Ramos (cell line): ENCODE results near the gene ELOB.

Source experiments
- in situ Hi-C: fragments of 300-500 bp; cut with MboI; formaldehyde crosslinking; loops from one replicate; pipeline ENCODE4 v1.14.3; 2022; ENCODE audit warnings: low sequenced_read_pairs; ENCODE audit not compliant: unreplicated experiment

Gene ELOB

DNA sequence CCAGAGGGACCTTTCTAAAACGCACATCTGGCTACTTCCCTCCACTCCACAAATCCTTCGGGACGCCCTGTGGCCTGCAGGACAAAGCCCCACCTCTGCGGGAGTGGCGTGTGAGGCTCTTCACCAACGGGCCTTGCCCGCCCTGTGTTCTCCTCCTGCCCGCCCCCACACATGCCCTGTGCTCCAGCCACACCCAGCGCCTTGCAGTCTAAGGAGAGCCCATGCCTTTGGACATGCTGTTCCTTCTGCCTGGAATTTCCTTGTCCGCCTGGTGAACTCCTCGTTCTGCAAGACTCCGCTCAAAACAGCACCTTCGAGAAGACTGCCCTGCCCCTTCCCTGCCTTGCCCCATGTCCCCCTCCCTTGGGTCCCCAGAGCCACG, 7.4 kb downstream of the ELOB start:
- in situ Hi-C loops: no loop called here

DNA sequence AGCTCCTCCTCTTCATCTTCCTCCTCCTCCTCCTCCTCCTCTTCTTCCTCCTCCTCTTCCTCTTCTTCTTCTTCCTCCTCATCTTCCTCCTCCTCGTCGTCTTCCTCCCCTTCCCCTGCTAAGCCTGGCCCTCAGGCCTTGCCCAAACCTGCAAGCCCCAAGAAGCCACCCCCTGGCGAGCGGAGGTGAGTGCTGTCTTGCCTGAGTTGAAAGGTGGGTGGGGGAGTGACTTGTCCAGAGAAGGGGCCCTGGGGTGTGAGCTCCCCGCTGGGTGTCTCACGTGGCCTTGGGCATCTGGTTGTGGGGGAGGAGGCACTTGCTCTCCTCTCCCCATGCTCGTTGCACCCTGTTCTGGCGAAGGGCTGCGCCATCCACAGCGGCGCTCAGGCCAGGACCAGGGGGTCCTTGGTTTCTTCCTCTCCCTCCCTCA, 8.0 kb downstream of the ELOB start:
- in situ Hi-C loops: no loop called here

DNA sequence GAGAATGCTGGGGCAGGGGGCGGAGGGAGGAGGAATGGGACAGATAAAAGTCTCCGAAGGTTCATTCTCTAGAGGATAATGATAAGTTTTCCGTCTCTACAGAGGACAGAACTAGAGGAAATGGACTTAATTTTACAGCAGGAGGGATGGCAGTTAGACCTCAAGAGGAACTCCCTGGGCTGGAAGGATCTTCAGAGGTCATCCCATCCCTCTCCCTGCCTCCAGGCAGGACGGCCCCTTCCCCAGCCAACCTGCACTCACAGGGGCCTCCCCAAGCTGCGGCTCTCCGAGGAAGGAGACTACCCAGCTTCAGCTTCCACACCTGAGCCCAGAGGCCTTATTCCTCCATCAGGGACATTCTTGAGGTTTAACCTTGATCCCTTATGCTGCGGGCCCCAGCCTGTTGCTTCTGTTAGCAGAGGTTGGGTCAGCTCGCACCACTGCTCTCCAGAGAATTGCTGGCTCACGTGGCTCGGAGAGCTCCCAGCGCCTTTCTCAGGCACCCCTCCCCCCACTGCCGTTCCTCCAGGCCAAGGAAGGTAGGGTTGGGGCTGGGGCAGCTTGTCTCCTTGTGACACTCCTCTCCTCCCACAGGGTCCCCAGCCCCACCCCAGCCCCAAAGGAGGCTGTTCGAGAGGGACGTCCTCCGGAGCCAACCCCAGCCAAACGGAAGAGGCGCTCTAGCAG, 8.5 kb downstream of the ELOB start:
- in situ Hi-C loops: no loop called here

DNA sequence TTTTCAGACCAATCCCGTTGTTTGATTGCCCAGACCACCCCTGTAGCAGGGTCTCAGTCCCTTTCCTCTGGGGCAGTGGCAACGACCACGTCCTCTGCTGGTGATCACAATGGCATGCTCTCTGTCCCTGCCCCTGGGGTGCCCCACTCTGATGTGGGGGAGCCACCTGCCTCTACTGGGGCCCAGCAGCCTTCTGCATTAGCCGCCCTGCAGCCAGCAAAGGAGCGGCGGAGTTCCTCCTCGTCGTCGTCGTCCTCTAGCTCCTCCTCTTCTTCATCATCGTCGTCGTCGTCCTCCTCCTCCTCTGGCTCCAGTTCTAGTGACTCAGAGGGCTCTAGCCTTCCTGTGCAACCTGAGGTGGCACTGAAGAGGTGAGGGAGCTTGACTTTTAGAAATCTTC, 9.2 kb downstream of the ELOB start:
- in situ Hi-C loops: no loop called here

DNA sequence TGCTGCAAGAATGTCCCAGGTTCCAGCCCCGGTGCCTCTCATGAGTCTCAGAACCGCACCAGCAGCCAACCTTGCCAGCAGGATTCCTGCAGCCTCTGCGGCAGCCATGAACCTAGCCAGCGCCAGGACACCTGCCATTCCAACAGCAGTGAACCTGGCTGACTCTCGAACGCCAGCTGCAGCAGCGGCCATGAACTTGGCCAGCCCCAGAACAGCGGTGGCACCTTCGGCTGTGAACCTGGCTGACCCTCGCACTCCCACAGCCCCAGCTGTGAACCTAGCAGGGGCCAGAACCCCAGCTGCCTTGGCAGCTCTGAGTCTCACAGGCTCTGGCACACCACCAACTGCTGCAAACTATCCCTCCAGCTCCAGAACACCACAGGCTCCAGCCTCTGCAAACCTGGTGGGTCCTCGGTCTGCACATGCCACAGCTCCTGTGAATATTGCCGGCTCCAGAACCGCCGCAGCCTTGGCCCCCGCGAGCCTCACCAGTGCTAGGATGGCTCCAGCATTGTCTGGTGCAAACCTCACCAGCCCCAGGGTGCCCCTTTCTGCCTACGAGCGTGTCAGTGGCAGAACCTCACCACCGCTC, 9.8 kb downstream of the ELOB start:
- in situ Hi-C loops: no loop called here

DNA sequence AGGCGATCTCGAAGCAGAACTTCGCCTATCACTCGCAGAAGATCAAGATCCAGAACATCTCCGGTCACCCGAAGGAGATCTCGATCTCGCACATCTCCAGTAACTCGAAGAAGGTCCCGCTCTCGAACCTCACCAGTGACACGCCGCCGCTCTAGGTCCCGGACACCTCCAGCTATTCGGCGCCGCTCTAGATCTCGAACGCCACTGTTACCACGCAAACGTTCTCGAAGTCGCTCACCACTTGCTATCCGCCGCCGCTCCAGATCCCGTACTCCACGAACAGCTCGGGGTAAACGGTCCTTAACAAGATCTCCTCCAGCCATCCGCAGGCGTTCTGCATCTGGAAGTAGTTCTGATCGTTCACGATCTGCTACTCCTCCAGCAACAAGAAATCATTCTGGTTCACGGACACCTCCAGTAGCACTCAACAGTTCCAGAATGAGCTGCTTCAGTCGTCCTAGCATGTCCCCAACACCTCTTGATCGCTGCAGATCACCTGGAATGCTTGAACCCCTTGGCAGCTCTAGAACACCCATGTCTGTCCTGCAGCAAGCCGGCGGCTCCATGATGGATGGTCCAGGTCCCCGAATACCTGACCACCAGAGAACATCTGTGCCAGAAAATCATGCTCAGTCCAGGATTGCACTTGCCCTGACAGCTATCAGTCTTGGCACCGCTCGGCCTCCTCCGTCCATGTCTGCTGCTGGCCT, 10.5 kb downstream of the ELOB start:
- in situ Hi-C loops: no loop called here

DNA sequence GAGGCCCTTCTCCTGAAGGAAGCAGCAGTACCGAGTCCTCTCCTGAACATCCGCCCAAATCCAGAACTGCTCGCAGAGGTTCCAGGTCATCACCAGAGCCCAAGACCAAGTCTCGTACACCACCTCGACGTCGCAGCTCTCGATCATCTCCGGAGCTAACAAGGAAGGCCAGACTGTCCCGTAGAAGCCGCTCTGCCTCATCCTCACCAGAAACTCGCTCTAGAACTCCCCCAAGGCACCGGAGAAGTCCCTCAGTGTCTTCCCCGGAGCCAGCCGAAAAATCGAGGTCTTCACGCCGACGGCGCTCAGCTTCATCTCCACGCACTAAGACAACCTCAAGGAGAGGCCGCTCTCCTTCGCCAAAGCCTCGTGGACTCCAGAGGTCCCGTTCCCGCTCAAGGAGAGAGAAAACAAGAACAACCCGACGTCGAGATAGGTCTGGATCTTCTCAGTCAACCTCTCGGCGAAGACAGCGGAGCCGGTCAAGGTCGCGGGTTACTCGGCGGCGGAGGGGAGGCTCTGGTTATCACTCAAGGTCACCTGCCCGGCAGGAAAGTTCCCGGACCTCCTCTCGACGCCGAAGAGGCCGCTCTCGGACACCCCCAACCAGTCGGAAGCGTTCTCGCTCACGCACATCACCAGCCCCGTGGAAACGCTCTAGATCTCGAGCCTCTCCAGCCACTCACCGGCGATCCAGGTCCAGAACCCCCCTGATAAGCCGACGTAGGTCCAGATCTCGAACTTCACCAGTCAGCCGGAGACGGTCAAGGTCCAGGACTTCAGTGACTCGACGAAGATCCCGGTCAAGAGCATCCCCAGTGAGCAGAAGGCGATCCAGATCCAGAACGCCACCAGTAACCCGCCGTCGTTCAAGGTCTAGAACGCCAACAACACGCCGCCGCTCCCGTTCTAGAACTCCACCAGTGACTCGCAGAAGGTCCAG, 11.3 kb downstream of the ELOB start:
- in situ Hi-C loops: no loop called here

DNA sequence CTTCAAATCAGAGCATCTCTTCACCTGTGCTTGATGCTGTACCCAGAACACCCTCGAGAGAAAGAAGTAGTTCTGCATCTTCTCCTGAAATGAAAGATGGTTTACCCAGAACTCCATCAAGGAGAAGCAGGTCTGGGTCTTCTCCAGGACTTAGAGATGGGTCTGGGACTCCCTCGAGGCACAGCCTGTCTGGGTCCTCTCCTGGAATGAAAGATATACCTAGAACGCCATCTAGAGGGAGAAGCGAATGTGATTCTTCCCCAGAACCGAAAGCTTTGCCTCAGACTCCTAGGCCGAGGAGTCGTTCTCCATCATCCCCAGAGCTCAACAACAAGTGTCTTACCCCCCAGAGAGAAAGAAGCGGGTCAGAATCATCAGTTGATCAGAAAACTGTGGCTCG, 12.4 kb downstream of the ELOB start:
- in situ Hi-C loops: no loop called here

DNA sequence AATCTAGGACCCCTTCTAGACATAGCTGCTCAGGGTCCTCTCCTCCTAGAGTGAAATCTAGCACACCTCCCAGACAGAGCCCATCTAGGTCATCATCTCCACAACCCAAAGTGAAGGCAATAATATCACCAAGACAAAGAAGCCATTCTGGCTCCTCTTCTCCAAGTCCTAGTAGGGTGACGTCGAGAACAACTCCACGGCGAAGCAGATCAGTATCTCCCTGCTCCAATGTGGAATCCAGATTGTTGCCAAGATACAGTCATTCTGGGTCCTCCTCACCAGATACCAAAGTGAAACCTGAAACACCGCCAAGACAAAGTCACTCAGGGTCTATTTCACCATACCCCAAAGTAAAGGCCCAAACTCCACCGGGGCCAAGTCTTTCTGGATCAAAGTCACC, 13.9 kb downstream of the ELOB start:
- in situ Hi-C loops: no loop called here

DNA sequence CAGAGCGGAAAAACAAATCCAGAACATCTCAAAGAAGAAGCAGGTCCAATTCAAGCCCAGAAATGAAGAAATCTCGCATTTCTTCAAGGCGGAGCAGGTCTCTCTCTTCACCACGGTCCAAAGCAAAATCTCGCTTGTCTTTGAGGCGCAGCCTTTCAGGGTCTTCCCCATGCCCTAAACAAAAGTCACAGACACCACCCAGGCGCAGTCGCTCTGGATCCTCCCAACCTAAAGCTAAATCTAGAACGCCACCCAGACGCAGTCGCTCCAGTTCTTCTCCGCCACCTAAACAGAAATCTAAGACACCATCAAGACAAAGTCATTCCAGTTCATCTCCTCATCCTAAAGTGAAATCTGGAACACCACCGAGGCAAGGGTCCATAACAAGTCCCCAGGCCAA, 14.4 kb downstream of the ELOB start:
- in situ Hi-C loops: no loop called here

DNA sequence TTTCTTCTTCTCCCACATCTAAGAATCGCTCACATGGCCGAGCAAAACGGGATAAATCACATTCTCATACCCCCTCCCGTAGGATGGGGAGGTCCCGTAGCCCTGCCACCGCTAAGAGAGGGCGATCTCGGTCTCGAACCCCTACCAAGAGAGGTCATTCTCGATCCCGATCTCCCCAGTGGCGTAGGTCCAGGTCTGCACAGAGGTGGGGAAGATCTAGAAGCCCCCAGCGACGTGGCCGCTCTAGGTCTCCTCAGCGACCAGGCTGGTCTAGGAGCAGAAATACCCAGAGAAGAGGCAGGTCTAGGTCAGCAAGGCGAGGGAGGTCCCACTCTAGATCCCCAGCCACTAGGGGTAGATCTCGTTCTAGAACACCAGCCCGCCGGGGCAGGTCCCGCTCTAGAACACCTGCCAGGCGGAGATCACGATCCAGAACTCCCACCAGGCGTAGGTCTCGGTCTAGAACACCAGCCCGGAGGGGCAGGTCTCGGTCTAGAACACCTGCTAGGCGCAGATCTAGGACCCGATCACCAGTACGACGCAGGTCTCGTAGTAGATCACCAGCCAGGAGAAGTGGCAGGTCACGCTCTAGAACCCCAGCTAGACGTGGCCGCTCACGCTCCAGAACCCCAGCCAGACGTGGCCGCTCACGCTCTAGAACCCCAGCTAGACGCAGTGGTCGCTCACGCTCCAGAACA, 15.0 kb downstream of the ELOB start:
- in situ Hi-C loops: no loop called here

DNA sequence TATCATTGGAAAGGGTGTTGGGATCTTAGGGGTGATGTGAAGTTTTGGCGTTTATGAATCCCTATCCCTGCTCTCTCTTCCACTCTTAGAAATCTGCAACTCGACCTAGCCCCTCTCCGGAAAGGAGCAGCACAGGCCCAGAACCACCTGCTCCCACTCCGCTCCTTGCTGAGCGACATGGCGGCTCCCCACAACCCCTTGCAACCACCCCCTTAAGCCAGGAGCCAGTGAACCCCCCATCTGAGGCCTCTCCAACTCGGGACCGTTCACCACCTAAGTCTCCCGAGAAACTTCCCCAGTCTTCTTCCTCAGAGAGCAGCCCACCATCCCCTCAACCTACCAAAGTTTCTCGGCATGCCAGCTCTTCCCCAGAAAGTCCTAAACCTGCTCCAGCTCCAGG, 15.6 kb downstream of the ELOB start:
- in situ Hi-C loops: no loop called here

DNA sequence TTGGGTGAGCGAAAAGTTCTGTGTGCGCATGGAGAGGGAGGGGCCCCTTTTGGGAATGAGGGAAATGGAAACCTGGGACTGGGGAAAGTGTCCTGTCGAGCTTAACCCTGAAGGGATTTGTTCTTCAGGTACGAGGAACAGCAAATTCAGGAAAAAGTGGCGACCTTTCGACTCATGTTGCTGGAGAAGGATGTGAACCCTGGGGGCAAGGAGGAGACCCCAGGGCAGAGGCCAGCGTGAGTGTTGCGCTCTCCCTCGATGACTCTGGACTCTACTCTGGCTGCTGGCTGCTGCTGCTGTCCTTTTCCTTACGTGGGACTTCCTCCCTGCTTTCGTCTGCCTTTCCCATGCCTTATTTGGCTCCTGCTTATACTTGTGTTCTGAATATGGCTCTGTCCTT, 19.7 kb downstream of the ELOB start:
- in situ Hi-C loops: no loop called here

DNA sequence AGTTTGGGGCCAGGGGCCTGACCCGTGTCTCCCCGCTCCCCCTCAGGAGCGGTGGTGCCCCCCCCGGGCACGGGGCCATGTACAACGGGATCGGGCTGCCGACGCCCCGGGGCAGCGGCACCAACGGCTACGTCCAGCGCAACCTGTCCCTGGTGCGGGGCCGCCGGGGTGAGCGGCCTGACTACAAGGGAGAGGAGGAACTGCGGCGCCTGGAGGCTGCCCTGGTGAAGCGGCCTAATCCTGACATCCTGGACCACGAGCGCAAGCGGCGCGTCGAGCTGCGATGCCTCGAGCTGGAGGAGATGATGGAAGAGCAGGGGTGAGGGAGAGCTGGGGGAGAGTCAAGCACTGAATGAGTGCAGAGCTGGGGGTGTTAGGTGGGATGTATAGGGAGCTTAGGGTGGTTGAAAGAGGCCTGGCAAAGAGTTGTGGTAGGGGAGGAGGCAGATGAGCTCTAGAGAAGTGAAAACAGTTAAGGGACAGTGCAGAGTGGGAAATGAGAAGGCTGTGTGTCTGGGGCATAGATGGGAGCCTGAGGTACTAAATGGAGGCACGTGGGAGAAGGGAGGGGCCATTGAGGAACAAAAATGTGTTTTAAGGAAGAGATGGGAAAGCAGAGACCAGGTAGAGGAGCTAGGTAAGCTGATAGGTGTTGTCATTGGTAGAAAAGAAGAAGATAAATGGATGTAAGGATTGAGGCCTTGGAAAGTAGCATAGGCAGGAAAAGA, 20.6 kb downstream of the ELOB start:
- in situ Hi-C loops: no loop called here

DNA sequence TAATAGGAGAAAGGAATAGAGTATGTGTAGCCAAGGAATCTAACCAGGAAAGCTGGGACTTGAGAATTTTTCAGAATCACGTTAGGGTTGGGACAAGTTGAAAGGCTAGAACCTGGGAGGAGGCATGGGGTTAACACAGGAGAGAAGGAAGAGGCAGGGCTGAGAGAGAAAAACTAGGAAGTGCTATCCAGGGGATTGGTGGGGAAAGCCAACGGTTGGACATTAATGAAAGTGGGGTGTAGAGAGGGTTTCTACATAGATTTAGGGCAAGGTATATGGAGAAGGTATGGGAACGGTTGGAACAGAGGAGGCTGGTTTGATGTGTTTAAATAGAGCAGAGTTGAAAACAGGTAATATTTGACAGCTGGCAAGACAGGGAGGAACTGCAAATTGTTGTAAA, 21.9 kb downstream of the ELOB start:
- in situ Hi-C loops: no loop called here

DNA sequence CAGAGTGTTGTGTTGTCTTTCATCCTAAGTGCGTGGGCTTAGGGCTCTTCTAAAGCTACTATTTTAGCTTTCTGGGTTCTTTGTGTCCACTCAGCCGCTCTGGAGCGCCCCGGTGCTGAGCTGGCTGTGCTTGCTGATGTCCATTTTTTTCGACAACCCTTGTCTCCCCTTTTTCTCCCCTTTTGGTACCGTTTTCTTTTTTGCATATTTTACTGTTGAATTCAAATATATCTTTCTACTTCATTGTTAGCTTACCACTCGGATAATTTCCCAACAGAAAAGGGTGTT, 23.4 kb downstream of the ELOB start:
- in situ Hi-C loops: no loop called here

DNA sequence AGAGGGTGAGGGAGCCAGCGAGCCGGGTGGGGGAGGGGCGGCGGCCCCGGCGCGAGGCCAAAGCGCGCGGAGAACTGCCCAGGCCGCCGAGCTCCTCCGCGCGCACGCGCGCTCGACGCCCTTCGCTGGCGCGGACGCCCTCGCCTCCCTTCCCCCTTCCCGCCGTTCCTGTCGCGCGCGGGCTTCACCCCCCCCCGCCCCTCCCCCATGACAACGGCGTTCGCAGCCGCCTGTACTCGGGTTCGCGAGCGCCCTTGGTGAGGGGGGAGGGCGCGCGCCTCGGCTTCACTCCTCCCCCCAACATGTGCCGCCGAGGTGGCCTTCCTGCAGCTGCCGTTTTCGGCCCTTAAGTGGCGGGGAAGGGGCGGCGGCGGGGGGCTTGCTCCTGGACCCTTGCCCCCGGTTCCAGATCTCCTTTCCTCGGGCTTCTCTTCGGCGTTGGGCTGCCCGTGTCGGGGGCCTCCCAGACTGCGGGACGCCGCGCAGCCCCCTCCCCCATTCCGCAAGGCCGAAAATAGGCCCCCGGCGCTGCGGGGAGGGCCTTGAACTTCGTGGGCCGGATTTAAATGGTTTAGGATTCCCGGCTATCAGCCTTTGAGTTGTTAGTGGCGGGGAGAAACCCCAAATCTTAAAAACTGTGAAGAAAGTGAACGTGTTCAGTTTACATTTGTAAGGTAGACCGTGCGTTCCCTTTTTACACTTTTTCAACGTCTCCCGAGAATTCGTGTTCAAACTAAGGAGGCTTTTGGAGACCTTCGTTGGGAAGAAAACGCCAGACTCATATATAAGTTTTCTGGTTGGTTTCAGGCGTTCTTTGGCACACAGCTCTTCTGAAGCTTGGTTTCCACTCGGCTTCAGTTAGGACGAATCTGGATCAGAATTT, 24.0 kb downstream of the ELOB start:
- in situ Hi-C loops: no loop called here

DNA sequence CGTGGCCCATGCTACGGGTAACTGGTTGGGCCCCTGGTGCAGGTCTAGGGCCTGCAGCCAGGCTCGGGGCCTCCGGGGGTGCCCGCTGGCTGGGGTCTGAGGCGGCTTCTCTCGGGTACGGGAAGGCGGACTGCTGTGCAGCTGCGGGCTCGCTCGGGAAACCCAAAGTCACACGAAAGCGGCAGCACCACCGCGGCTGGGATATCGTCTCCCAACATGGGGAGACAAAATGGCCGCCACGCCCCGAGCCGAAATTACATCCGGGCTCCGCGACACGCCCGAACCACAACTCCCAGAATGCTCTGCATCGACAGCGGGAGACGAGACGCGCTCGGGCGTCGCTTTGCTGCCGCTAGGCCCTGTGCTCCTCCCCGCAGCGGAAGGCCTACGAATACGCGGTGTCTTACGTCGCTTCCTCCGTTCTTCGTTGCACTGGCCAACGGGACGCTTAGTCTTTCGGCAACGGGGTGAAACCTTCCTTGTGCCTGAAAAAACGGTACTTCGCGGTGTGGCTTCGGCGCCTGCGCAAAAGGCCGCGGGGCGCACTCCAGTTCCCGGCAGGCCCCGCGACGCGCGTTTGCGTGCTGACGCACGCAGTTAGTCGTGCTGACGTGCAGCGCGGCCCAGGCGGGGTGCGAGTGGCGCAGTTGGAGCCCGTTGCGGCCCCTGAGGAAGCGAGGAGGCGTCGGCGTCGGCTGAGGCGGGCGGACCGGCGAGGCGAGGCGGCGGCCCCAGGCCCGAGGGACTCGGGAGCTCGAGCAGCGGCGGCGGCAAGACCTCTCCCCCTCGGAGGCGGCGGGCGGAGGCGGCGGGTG, 24.8 kb downstream of the ELOB start, which contains the start of gene SRRM2:
TSS of gene SRRM2 (plus strand) at position 604 of the 815 bp plus-strand sequence. CDS start 3,727 bp downstream, outside the sequence.
- in situ Hi-C loops: no loop called here
